HG03280 (cell line): ENCODE measurements around the gene GNG2.
A peak's percentile ranks its signal among the peaks of the same experiment; 100 is the strongest.

ENCODE experiments used
- ATAC-seq: cut with Tn5 transposase; IDR thresholded peaks from one replicate; pipeline ENCODE4 v1.9.1; 2021; ENCODE audit warnings: mild to moderate bottlenecking, moderate library complexity; ENCODE audit not compliant: unreplicated experiment

Gene GNG2

GRCh38 chr14:51855234-51855633 lies 5.2 kb upstream of the GNG2 start:
- ATAC-seq = no peak

- no peak for ATAC-seq
Observed at GRCh38 chr14:51856792-51857296, 3.6 kb upstream of the GNG2 start.

- no peak for ATAC-seq
Observed at GRCh38 chr14:51859131-51859530, 1.3 kb upstream of the GNG2 start.

- ATAC-seq = no peak
Observed at GRCh38 chr14:51860825-51861499, 550 bp downstream of the GNG2 start.

GRCh38 chr14:51862176-51862796 lies 1.9 kb downstream of the GNG2 start:
- no peak for ATAC-seq

GRCh38 chr14:51862860-51863259 lies 2.4 kb downstream of the GNG2 start:
- no peak for ATAC-seq

GRCh38 chr14:51865953-51866747 lies 5.7 kb downstream of the GNG2 start:
- no peak for ATAC-seq

- peak; percentile 28 for ATAC-seq
Observed at GRCh38 chr14:51867741-51868140, 7.3 kb downstream of the GNG2 start.

- no peak for ATAC-seq
Observed at GRCh38 chr14:51868405-51868804, 8.0 kb downstream of the GNG2 start.

GRCh38 chr14:51869411-51870100 lies 9.1 kb downstream of the GNG2 start:
- ATAC-seq = no peak

GRCh38 chr14:51870606-51871005 lies 10.2 kb downstream of the GNG2 start:
- no peak for ATAC-seq

- ATAC-seq = no peak
Observed at GRCh38 chr14:51871846-51872245, 11.4 kb downstream of the GNG2 start.

- ATAC-seq = no peak
Observed at GRCh38 chr14:51872396-51872795, 12.0 kb downstream of the GNG2 start.

GRCh38 chr14:51873221-51873893 lies 12.9 kb downstream of the GNG2 start:
- peak; percentile 85 for ATAC-seq

GRCh38 chr14:51877810-51878209 lies 17.4 kb downstream of the GNG2 start:
- no peak for ATAC-seq

GRCh38 chr14:51879170-51879569 lies 18.8 kb downstream of the GNG2 start:
- ATAC-seq = no peak

- peak; percentile 64 for ATAC-seq
Observed at GRCh38 chr14:51880835-51881580, 20.6 kb downstream of the GNG2 start.

- ATAC-seq = no peak
Observed at GRCh38 chr14:51881636-51882035, 21.2 kb downstream of the GNG2 start.

- no peak for ATAC-seq
Observed at GRCh38 chr14:51883232-51883631, 22.8 kb downstream of the GNG2 start.
